A549 (cell line): ENCODE data around the gene ATP5F1A. TPM values are rescaled to one million over a fixed set of nuclear protein-coding genes. Genes with fewer than 3 reads are reported as not detected.

Experiments used
- ATAC-seq, 2 experiments: fragments of 200-7000 bp in 1 of 2; fragments of >200 bp in 1 of 2; cut with Nextera tagmentation in 1 of 2; cut with Tn5 transposase in 1 of 2; 3 replicates each; pipeline versions ENCODE4 v1.8.0 to v1.9.1; 2018 to 2020; ENCODE audit warnings: mild to moderate bottlenecking in 1 of 2, moderate library complexity in 1 of 2
- CTCF ChIA-PET: fragments of 300-600 bp; sonication (Branson Sonifier 250); formaldehyde crosslinking; extraction: SDS; loops from one replicate; lab custom pipeline; 2021; ENCODE audit warnings: antibody characterized with exemption, inconsistent platforms; lab: Yijun Ruan, JAX
- POLR2A ChIA-PET: fragments of 350-600 bp; formaldehyde crosslinking; extraction: SDS; loops from one replicate; lab custom pipeline; 2021; ENCODE audit warnings: antibody characterized with exemption, inconsistent platforms; lab: Yijun Ruan, JAX
- DNase-seq, 2 experiments: peaks; one replicate each; pipeline versions ENCODE4 v3.0.0 to v3.0.0-alpha.2; 2011 to 2016; ENCODE audit warnings: low read depth in 1 of 2, low spot score in 1 of 2
- FAIRE-seq: peaks from 2 replicates; lab custom pipeline; 2011; peaks lifted over from hg19 to GRCh38; lab: Jason Lieb, UNC
- H3K27ac ChIP-seq, 2 experiments: fragments of >200 bp; sonication (Bioruptor Twin); formaldehyde crosslinking; 3 replicates each; pipeline ENCODE4 v1.5.1; 2016 to 2017
- H3K4me1 ChIP-seq: fragments of >200 bp; sonication (Bioruptor Twin); formaldehyde crosslinking; 3 replicates; pipeline ENCODE4 v1.6.1; 2016
- H3K4me2 ChIP-seq: fragments of >200 bp; sonication (Bioruptor Twin); formaldehyde crosslinking; 3 replicates; pipeline ENCODE4 v1.6.1; 2016
- H3K4me3 ChIP-seq: fragments of >200 bp; sonication (Bioruptor Twin); formaldehyde crosslinking; 3 replicates; pipeline ENCODE4 v1.5.1; 2016
- H3K9me3 ChIP-seq: fragments of >200 bp; sonication (Bioruptor Twin); formaldehyde crosslinking; 3 replicates; pipeline ENCODE4 v1.6.1; 2016
- ATOH8 ChIP-seq: fragments of 250-450 bp; sonication (Bioruptor Pico); IDR thresholded peaks from 2 replicates; pipeline ENCODE4 v1.5.0; 2020; ENCODE audit warnings: low read depth, mild to moderate bottlenecking, moderate library complexity
- CEBPB ChIP-seq, 2 experiments: fragments of >200 bp in 1 of 2; sonication (Bioruptor Twin) in 1 of 2; formaldehyde crosslinking in 1 of 2; IDR thresholded peaks; 2 replicates each; pipeline ENCODE4 v1.6.1; 2012 to 2016
- CHD4 ChIP-seq: fragments of 200-600 bp; sonication (generic); IDR thresholded peaks from 2 replicates; pipeline ENCODE4 v1.6.1; 2016; ENCODE audit warnings: antibody characterized with exemption, mild to moderate bottlenecking, borderline replicate concordance
- CTCF ChIP-seq: fragments of >200 bp; sonication (Bioruptor Twin); formaldehyde crosslinking; IDR thresholded peaks from 3 replicates; pipeline ENCODE4 v1.5.1; 2016
- EHF ChIP-seq: fragments of 250-450 bp; sonication (Bioruptor Pico); IDR thresholded peaks from 2 replicates; pipeline ENCODE4 v1.5.0; 2020; ENCODE audit warnings: mild to moderate bottlenecking
- ESRRA ChIP-seq: fragments of 150-350 bp; IDR thresholded peaks from 2 replicates; pipeline ENCODE4 v1.6.1; 2014; ENCODE audit warnings: mild to moderate bottlenecking, low read length, borderline replicate concordance
- FOSL2 ChIP-seq, 2 experiments: fragments of 450-650 bp in 1 of 2; fragments of >200 bp in 1 of 2; sonication (Bioruptor Twin) in 1 of 2; formaldehyde crosslinking; IDR thresholded peaks; 2 replicates each; pipeline versions ENCODE4 v1.5.0 to v1.6.1; 2016 to 2020; ENCODE audit warnings: mild to moderate bottlenecking in 1 of 2, moderate library complexity in 1 of 2
- HOXA7 ChIP-seq: fragments of 250-450 bp; sonication (Bioruptor Pico); IDR thresholded peaks from 2 replicates; pipeline ENCODE4 v1.5.0; 2020; ENCODE audit warnings: mild to moderate bottlenecking, moderate library complexity
- JUNB ChIP-seq: fragments of >200 bp; sonication (Bioruptor Twin); formaldehyde crosslinking; IDR thresholded peaks from 2 replicates; pipeline ENCODE4 v1.6.1; 2016
- KDM1A ChIP-seq: fragments of 200-600 bp; sonication (generic); IDR thresholded peaks from 2 replicates; pipeline ENCODE4 v1.6.1; 2016; ENCODE audit warnings: low read depth, mild to moderate bottlenecking
- KDM5A ChIP-seq: fragments of 200-600 bp; sonication (generic); IDR thresholded peaks from 2 replicates; pipeline ENCODE4 v1.6.1; 2016; ENCODE audit warnings: antibody characterized with exemption, mild to moderate bottlenecking
- MAFK ChIP-seq: fragments of 450-650 bp; IDR thresholded peaks from 2 replicates; pipeline ENCODE4 v1.6.1; 2014; ENCODE audit not compliant: partially characterized antibody
- MAZ ChIP-seq: fragments of 150-350 bp; IDR thresholded peaks from 2 replicates; pipeline ENCODE4 v1.6.1; 2014; ENCODE audit warnings: antibody characterized with exemption, low read depth, low read length, borderline replicate concordance
- MYC ChIP-seq: IDR thresholded peaks from 2 replicates; pipeline ENCODE4 v1.6.1; 2012; ENCODE audit warnings: mild to moderate bottlenecking, inconsistent platforms, low read length, improper control_type of control experiment, borderline replicate concordance
- NFE2L2 ChIP-seq: fragments of 150-350 bp; conservative IDR thresholded peaks from 2 replicates; pipeline ENCODE4 v1.6.1; 2014; ENCODE audit warnings: low read length
- NPAS2 ChIP-seq: fragments of 250-450 bp; sonication (Bioruptor Pico); IDR thresholded peaks from 2 replicates; pipeline ENCODE4 v1.8.0; 2022; ENCODE audit warnings: mild to moderate bottlenecking, moderate library complexity, borderline replicate concordance
- NR3C1 ChIP-seq: fragments of >200 bp; sonication (Bioruptor Twin); formaldehyde crosslinking; IDR thresholded peaks from 3 replicates; pipeline ENCODE4 v1.6.1; 2017
- PBX3 ChIP-seq: IDR thresholded peaks from 2 replicates; pipeline ENCODE4 v1.6.1; 2012
- POLR2A ChIP-seq: IDR thresholded peaks from 2 replicates; pipeline ENCODE4 v1.6.1; 2012; ENCODE audit warnings: mild to moderate bottlenecking, low read length
- RAD21 ChIP-seq, 2 experiments: fragments of >200 bp in 1 of 2; sonication (Bioruptor Twin) in 1 of 2; formaldehyde crosslinking in 1 of 2; IDR thresholded peaks in 1 of 2; conservative IDR thresholded peaks in 1 of 2; 2 replicates in 1 of 2; 3 replicates in 1 of 2; pipeline ENCODE4 v1.6.1; 2012 to 2018; ENCODE audit warnings: inconsistent platforms in 1 of 2
- RARB ChIP-seq: fragments of 250-450 bp; sonication (Bioruptor Pico); IDR thresholded peaks from 2 replicates; pipeline ENCODE4 v1.8.0; 2021; ENCODE audit warnings: mild to moderate bottlenecking, moderate library complexity
- REST ChIP-seq: fragments of 200-600 bp; sonication (generic); IDR thresholded peaks from 2 replicates; pipeline ENCODE4 v1.6.1; 2016; ENCODE audit warnings: antibody characterized with exemption, mild to moderate bottlenecking, moderate library complexity
- SREBF2 ChIP-seq: fragments of 450-650 bp; IDR thresholded peaks from 2 replicates; pipeline ENCODE4 v1.6.1; 2014; ENCODE audit warnings: mild to moderate bottlenecking, moderate library complexity
- TFCP2L1 ChIP-seq: fragments of 250-450 bp; sonication (Bioruptor Pico); IDR thresholded peaks from 2 replicates; pipeline ENCODE4 v1.5.0; 2021; ENCODE audit warnings: mild to moderate bottlenecking
- WGBS: methylation state at CpG from one replicate; pipeline ENCODE4 v1.1.6; 2017; ENCODE audit errors: missing lambda C conversion rate; 5-methylcytosine and 5-hydroxymethylcytosine counted together
- polyA plus RNA-seq, 4 experiments: library from polyadenylated mRNA; depleted of rRNA in 3 of 4; stranded (reverse); fragments of >200 nt; fragmentation: RNase III in 1 of 4; extraction: RNeasy Plus Mini Kit Qiagen cat#74134 plus additional on column Dnase treatment in 1 of 4; gene quantifications; 2 replicates in 3 of 4; 3 replicates in 1 of 4; pipeline ENCODE4 v1.2.3, GENCODE V29; 2011 to 2017

Gene ATP5F1A
- polyA plus RNA-seq, 2 of the 4 experiments (the other 2 are of a cell fraction) = 422 to 543 TPM

GRCh38 chr18:46097801-46098615 lies at the start of gene ATP5F1A (continued):
- TF ChIP-seq KDM5A (peak; percentile 45; the same call in 1 of the 2 replicates), CEBPB (IDR thresholded peaks at IDR 0.05) (no peak), ATOH8 (no peak), POLR2A (peak; percentile 86), TFCP2L1 (CRISPR knock-in tag) (no peak), CHD4 (no peak)

GRCh38 chr18:46141199-46141598 lies 43.1 kb upstream of the ATP5F1A start:
- FAIRE-seq (no peak), ATAC-seq (no peak), DNase-seq (no peak)
- POLR2A ChIA-PET = no interaction called here
- Histone ChIP-seq H3K4me2 (no peak overlapping the region), H3K9me3 (no peaks in the 10 kb centered on the region), H3K4me3 (no peak overlapping the region), H3K4me1 (no peaks in the 10 kb centered on the region), H3K27ac (no peak overlapping the region)
- WGBS = 86% methylated on average over 4 of the region's 4 CpGs
- no peak for TF ChIP-seq ESRRA
- TF ChIP-seq CEBPB (IDR thresholded peaks at IDR 0.05) = no peak
- TF ChIP-seq RARB (CRISPR knock-in tag) = no peak
- TF ChIP-seq KDM1A = no peak
- no peak for TF ChIP-seq CTCF
- no peak for TF ChIP-seq EHF (CRISPR knock-in tag)
- TF ChIP-seq RAD21 (conservative IDR thresholded peaks at IDR 0.05 in 1 of 2, IDR thresholded peaks at IDR 0.05 in 1 of 2) = no peak
- no peak for TF ChIP-seq PBX3
- TF ChIP-seq CHD4 = no peak
- no peak for TF ChIP-seq JUNB
- no peak for TF ChIP-seq MAZ
- no peak for TF ChIP-seq FOSL2 (IDR thresholded peaks at IDR 0.05)
- TF ChIP-seq FOSL2 (CRISPR knock-in tag; IDR thresholded peaks at IDR 0.05) = no peak
- TF ChIP-seq NR3C1 = no peak
- no peak for TF ChIP-seq MYC
- no peak for TF ChIP-seq NPAS2 (CRISPR knock-in tag)
- no peak for TF ChIP-seq MAFK
- no peak for TF ChIP-seq NFE2L2
- CTCF ChIA-PET = interaction anchor here (2.4 kb wide), 1 partner anchor 32 kb away, joined by 8 read pairs; a partner anchor contains a TSS

GRCh38 chr18:46140173-46140572 lies 42.1 kb upstream of the ATP5F1A start:
- H3K4me1 ChIP-seq = no peaks in the 10 kb centered on the region
- FAIRE-seq (no peak), DNase-seq (no peak), ATAC-seq (no peak)
- 93% methylated on average over 4 of the region's 4 CpGs for WGBS
- no peak overlapping the region for H3K4me3 ChIP-seq
- H3K27ac ChIP-seq = no peak overlapping the region
- TF ChIP-seq SREBF2 = no peak
- TF ChIP-seq POLR2A = no peak
- no peak for TF ChIP-seq REST
- no peak for TF ChIP-seq NR3C1
- no peak for TF ChIP-seq HOXA7 (CRISPR knock-in tag)
- TF ChIP-seq NPAS2 (CRISPR knock-in tag) = no peak
- H3K4me2 ChIP-seq = no peak overlapping the region
- POLR2A ChIA-PET = no interaction called here
- no peaks in the 10 kb centered on the region for H3K9me3 ChIP-seq
- CTCF ChIA-PET = interaction anchor here (1.5 to 2.4 kb wide), 2 partner anchors 9 to 33 kb away, joined by 5 to 8 read pairs; a partner anchor contains a TSS
